Epithelial cell of esophagus (primary cell): ENCODE measurements around the gene SOS1.

Experiments used
- DNase-seq: peaks from one replicate; pipeline ENCODE4 v3.0.0; 2010; ENCODE audit warnings: low read depth
- H3K4me3 ChIP-seq: 2 replicates; pipeline ENCODE4 v1.5.1; 2011; ENCODE audit warnings: mild to moderate bottlenecking, low read length, control low read depth
- TF ChIP-seq, protein P1 (sequence below): IDR thresholded peaks from 2 replicates; pipeline ENCODE4 v1.5.1; 2011; ENCODE audit warnings: low read depth, mild to moderate bottlenecking, low read length, control low read depth, inconsistent platforms; ENCODE audit not compliant: insufficient read depth; ENCODE audit errors: missing control alignments

The SOS1 gene

DNA sequence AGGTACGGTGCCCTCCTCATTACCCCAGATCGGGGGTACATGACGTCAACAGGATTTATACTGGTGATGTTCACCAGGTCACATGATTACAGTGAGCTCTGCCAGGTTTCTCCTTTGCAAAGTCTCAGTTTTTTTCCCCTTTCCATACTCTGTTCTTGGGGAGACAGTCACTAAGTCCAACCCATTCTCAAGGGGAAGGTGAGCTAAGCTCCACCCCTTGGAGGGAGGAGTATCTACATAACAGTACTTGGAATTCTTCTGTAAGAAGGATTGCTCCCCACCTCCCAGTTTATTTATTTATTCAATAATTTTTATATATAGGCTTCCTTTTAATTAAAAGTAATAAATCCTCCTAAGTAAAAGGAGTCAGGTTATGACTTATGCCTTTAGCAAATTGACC lies 34.1 kb upstream of the SOS1 start:
- TF ChIP-seq, protein P1, sequence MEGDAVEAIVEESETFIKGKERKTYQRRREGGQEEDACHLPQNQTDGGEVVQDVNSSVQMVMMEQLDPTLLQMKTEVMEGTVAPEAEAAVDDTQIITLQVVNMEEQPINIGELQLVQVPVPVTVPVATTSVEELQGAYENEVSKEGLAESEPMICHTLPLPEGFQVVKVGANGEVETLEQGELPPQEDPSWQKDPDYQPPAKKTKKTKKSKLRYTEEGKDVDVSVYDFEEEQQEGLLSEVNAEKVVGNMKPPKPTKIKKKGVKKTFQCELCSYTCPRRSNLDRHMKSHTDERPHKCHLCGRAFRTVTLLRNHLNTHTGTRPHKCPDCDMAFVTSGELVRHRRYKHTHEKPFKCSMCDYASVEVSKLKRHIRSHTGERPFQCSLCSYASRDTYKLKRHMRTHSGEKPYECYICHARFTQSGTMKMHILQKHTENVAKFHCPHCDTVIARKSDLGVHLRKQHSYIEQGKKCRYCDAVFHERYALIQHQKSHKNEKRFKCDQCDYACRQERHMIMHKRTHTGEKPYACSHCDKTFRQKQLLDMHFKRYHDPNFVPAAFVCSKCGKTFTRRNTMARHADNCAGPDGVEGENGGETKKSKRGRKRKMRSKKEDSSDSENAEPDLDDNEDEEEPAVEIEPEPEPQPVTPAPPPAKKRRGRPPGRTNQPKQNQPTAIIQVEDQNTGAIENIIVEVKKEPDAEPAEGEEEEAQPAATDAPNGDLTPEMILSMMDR: no peak
- DNase-seq: no peak
- no peak overlapping the region for H3K4me3 ChIP-seq

DNA sequence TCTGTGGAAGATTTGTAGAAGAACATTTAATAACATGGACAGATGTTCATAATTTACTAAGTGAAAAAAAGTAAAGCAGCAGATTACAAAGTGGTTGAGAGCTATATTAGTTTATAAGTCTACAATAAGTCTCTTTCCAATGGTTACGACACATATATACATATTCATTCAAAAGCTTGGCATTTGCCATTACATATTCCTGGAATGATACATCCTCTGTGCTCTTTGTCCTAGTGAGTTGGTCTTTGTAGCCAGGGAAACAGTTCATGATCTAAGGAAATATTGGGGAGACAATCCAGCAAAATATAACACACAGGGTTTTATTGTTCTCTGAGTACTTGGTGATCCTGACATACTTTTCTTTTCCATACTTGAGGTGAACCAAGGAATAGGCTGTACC lies 32.5 kb upstream of the SOS1 start:
- TF ChIP-seq, protein P1: no peak
- DNase-seq: peak; percentile 45
- H3K4me3 ChIP-seq: no peak overlapping the region

DNA sequence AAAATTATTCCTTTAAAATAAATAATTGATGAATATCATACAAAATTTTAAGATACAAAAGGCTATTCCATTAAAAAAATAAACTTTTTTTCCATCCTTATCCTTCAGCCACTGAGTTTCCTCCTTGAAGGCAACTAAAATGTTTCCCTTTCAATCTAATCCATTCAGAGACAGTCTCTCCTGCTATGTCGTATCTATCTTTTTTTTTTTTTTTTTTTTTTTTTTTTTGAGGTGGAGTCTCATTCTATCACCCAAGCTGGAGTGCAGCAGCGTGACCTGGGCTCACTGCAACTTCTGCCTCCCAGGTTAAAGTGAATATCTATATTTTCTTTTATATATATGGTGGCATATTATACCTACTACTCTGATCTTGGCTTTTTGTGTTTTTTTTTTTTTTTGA lies 31.7 kb upstream of the SOS1 start:
- TF ChIP-seq, protein P1: no peak
- H3K4me3 ChIP-seq: no peak overlapping the region
- no peak for DNase-seq

DNA sequence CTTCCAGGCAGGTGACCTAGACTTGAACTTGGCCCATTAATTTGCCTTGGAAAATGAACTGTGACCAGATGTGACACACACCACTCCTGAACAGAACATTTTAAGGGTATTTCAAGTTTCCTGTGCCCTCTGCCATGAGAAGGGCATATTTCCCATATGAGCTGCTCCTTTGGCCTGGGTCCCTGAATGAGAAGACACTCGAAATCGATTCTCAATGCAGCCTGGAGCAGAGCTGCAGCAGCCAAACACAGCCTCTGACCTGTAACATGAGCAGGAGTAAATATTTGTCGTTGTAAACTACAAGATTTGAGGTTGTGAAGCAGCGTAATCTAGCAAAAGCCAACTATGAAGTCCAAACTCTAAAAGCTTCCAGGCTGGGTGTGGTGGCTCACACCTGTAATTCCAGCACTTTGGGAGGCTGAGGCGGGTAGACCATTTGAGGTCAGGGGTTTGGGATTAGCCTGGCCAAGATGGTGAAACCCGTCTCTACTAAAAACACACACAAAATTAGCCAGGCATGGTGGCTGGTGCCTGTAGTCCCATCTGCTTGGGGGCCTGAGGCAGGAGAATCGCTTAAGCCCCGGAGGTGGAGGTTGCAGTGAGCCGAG lies 30.1 kb upstream of the SOS1 start:
- TF ChIP-seq, protein P1: no peak
- no peak overlapping the region for H3K4me3 ChIP-seq
- DNase-seq: no peak

DNA sequence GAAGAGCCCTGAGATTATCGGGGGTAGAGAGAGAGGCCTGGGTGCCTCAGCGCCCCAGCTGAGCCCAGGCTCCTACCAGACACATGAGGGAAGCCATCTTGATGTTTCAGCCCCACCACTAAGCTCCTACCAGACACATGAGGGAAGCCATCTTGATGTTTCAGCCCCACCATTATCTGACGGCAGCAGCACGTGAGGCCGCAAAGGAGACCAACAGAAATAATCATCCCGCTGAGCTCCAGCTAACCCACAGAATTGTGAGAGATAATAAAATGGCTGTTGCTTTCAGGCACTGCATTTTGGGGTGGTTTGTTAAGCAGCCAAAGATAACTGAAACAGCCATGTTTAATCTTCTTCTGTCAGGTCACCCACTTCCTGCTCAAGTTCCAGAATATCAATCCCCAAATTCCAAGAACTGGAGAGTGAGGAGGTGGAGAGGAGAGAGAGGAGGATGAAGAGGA lies 29.3 kb upstream of the SOS1 start:
- TF ChIP-seq, protein P1: no peak
- DNase-seq: no peak

DNA sequence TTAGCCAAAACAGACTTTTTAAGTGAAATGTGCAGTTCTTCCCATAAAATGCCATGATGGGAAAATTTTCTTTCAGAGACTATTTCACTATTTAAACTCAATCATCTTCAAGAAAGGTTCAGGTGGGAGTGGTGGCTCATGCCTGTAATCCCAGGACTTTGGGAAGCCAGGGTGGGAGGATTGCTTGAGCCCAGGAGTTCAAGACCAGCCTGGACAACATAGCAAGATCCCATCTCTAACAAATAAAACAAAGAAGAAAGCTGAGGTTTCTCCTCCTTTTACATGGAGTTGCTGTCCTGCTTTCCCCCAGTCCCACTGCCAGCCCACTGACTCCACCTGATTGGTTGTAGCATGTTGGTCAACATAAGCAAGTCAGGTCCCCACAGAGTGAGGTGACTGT lies 25.8 kb upstream of the SOS1 start:
- DNase-seq: no peak
- no peak overlapping the region for H3K4me3 ChIP-seq
- TF ChIP-seq, protein P1: no peak

More for the DNA sequence above, 29.3 kb upstream of the SOS1 start:
- H3K4me3 ChIP-seq: no peak overlapping the region

DNA sequence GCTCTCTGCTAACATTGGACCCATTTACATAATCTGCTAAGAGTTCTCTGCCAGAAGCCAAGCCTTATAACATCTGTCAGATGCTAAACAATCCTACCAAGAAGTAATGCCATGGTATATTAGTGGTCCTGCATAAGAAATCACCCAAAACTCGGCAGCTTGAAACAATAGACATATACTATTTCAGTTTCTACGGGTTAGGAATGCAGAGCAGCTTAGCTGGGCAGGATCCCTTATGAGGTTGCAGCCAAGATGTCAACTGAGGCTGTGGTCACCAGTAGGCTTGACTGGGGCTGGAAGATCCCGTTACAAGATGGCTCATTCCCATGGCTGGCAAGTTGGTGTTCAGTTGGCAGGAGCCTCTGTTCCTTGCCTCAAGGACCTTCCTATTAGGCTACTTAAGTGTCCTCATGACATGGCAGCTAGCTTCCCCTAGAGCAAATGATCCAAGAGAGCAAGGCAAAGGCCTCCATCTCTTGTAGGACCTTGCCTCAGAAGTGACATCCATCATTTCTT lies 25.1 kb upstream of the SOS1 start:
- DNase-seq: no peak
- TF ChIP-seq, protein P1: no peak
- H3K4me3 ChIP-seq: no peak overlapping the region
